GM10266 (cell line): ENCODE measurements around the gene TRPV2.
"Not testable (repeated sequence)": the region's sequence is repeated elsewhere in the genome, so short reads cannot be mapped to it uniquely, and the experiment has no call there.

ENCODE experiments used
- DNase-seq: peaks from one replicate; pipeline ENCODE4 v3.0.0; 2012; ENCODE audit errors: extremely low spot score
- TF ChIP-seq, protein P1 (sequence below): IDR thresholded peaks from 2 replicates; pipeline ENCODE4 v1.5.1; 2012; ENCODE audit warnings: mild to moderate bottlenecking, low read depth; ENCODE audit not compliant: control insufficient read depth, insufficient read depth; ENCODE audit errors: missing control alignments

Gene TRPV2

DNA sequence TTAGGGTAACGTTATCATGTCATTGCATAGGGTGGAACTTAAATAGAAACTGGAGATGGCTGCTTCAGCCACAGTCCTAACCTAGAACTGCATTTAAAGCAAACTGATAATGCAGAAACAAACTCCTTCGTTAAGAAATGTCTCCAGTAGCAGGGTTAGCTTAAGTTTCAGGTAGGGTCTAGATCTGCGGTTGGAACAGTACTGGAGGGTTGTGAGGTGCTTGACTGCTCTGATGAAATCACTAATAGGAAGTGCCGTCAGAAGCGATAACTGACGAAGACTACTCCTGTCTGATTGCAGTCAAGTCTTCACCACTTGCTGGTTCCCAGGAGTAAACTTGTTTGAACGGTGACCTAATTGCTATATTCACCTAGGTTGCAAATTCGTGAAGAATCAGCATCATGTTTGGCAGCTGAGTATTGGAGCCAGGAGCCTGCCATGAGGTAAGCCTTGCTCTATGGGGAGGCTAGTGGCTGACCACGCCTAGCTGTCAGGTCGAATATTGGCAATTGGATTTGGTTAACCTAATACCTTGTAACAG is 24.5 kb downstream of the TRPV2 start:
- no peak for DNase-seq
- TF ChIP-seq, protein P1, sequence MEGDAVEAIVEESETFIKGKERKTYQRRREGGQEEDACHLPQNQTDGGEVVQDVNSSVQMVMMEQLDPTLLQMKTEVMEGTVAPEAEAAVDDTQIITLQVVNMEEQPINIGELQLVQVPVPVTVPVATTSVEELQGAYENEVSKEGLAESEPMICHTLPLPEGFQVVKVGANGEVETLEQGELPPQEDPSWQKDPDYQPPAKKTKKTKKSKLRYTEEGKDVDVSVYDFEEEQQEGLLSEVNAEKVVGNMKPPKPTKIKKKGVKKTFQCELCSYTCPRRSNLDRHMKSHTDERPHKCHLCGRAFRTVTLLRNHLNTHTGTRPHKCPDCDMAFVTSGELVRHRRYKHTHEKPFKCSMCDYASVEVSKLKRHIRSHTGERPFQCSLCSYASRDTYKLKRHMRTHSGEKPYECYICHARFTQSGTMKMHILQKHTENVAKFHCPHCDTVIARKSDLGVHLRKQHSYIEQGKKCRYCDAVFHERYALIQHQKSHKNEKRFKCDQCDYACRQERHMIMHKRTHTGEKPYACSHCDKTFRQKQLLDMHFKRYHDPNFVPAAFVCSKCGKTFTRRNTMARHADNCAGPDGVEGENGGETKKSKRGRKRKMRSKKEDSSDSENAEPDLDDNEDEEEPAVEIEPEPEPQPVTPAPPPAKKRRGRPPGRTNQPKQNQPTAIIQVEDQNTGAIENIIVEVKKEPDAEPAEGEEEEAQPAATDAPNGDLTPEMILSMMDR, result no peak

DNA sequence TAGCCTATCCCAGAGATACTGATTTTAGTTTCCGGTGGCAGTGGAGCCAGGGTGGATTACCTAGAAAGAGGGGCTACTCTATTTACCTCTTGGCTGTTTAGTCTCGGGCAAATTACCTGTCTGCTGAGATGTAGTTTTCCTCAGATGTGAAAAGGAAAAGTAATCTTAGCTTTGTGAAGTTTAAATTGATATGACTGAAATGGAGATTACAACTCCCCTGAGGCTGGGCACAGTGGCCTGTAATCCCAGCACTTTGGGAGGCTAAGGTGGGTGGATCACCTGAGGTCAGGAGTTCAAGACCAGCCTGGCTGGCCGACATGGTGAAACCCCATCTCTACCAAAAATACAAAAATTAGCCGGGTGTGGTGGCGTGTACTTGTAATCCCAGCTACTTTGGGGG is 25.0 kb downstream of the TRPV2 start:
- not testable (repeated sequence) for DNase-seq

DNA sequence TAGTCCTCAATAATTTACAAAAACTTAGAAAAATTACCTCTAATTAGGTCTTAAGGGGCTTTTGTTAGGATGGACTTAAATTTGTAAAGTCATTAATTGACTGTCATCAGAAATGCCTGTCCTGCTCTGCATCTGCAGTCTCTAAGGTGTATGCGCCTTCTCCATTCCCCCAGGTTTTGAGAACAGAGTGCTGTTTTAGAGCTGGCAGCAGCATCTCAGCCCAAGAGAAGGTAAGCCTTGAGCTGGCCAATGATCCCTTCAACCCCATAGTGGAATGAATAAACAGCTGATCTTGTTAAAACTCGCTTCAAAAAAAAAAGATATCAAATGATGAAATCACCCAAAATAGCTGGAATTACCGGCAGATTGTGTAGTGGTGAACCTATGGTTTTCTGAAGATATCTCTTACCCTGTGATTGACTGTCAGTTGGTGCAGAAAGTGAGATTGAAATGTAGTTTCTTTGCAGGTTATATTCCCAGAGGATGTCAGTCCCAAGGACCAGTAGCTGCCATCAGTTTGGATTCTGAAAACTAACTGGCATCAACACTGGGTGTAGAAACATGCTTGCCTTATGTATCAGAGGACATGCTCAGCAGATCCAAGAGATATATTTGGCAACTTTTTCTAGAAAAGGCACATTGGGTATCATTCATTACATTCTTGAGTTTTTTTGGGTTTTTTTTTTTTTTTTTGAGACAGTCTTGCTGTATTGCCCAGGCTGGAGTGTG is 25.7 kb downstream of the TRPV2 start:
- TF ChIP-seq, protein P1, result no peak
- no peak for DNase-seq

DNA sequence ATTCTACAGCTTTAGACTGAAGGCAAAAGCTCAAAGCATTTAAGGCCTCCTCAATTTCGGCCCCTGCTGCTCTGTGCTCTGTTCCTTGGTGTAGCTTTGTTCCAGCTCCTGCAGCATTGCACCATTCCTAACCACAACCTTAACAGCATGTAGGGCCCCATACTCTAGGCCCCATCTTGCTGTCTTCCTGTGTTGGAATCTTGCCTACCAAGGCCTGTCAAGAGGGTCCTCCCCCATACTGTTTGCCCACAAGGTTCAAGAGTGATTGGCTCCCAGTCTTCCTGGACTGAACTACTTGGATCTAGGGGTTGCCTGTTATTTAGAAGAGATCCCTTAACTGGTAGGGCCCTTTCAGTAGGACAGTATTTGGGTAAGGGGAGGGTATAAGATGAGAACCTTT is 26.8 kb downstream of the TRPV2 start:
- no peak for DNase-seq
- TF ChIP-seq, protein P1, result no peak

DNA sequence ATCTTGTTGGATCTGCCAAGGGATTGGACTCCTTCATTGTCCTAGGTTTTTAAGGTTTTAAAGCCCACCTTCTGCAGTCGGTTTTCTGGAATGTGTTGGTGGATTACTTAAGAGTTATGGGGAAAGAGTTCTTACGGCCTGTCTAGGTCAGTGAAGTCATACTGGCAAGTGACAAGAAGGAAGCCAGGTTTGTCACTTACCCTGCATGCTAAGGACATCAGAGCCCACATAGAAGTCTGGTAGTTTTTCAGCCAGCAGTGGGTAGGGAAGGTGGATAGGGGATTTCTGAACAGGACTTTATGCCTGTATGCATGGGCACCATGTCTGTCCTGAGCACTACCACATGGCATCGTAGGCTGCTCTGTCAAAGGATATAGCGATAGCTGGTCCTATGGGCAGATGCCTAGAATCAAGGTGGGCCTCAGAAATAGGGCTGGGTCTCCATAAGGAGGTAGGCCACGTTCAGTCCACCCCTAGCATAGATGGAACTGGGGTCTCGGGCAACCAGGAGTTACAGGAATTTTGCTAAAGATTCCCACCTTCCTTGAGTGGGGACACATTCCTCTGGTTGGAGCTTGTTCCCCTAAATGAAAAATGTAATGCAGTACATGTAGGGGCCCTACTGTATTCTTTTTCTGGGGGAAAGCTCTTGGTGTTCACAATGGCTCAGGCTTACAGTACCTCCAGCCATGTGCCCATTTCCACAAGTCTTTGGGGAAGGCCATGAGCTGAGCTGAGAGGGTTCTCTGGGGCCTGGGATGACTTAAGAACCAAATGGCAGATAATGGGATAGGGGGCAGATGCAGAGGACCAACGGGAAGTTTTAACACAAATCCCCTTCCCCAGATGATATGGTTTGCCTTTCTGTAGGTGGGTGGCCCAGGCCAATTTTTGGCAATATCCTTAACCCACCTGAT is 27.5 kb downstream of the TRPV2 start:
- no peak for DNase-seq
- TF ChIP-seq, protein P1, result no peak

DNA sequence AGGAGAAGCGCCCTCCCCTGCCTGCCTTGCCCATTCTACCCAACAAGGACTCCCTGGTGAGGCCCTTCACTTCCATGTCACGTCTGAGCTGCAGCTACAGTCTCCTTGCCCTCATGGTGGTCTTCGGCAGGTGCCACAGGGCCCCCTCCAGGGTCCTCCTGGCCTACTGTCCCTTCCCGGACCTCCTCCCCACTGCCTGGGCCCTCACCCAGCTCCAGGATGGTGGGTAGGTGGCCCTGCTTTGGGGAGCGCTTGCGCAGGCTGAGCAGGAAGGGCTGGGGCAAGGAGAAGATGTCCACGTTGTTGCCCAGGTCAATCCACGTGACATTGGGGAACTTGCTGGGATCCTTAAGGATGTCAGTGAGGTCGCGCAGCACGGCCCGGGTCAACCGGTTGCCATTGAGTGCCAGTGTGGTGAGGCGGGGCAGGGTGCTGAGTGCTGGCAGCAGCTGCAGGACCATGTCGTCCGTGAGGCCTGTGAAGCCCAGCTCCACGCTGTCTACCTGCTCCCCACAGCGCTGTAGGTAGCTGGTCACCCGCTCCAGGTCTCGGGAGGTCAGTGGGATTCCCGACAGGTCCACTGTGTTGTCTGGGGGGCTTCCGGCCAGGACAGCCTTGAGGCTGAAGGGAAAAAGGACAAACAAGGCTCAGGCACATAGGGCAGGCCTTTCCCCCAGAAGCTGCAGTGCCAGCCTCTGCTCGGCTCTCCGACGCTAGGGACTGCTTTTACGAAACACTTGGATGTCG is 28.3 kb downstream of the TRPV2 start:
- DNase-seq, result no peak
- TF ChIP-seq, protein P1, result no peak

DNA sequence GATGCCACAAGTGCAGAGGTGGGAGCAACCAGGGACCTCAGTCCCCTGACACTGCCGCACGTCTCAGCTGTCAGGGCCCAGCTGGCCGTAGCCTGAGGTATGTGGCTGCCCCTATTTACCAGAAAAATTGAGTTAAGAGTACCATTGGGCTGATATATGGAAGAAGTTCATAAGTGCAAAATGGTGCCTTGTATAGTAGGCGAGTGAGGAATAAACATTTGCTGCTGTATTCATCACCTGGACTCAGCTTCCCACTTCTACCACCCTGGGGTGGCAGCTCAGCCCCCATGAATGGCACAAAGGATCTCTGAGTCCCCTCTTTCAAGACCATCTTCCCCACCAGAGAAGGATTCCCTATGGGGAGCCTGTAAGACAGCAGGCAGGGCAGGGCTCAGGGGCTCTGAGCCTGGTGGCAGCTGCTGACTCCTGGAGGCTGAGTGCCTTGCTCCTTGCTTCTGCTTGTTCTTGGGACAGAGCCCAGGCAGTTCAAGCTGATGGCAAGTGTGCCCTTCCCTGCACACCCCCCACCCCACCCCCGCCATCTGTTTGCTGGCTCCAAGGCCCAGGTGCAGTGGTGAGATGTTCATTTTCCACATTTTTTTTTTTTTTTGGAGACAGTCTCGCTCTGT is 29.0 kb downstream of the TRPV2 start:
- no peak for DNase-seq
- TF ChIP-seq, protein P1, result no peak
